Measurements from ENCODE around the gene PHRF1.

PHRF1 gene

DNA sequence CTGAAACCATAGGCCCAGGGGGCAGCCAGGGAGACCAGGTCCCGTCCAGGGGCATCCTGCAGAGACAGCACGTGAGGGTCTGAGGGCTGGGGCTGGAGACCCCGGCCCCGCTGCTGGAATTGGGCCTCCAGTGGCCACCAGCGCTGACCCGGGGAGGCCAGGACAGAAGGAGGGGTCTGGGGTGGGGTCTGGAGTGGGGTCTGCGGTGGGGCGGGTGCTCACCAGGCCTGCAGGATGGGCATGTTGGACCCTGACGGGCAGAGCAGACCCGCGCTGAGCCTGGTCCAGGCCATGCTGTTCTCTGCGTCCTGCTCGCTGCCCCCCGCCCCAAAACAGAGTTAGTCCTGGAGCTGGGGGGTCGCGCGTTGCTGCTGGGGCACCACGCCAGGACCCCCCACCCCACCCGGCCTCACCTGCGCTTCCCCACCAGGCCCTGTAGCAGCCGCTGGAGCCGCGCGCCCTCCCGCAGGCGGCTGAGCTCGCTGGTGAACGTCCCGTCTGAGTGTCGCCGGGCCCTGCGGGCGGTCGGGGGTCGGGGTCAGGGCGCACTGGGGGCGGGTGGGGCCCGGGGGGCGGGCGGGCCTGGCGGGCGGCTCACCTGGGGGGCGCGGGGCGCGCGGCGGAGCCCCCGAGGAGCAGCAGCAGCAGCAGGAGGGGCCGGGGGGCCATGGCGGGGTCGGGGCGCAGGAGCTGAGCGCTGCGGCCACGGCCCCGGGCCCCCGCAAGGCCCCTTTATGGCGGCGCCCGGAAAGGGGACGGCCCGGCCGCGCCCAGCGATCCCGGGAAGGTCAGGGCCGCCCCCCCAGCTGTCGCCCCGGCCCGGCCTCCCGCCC is 50.4 kb downstream of the PHRF1 start, which contains the start of gene SCT:
Gene SCT, minus strand, starts transcription at position 707 of the 833 bp plus-strand sequence. Its CDS starts 38 bp downstream, at position 669.
- DNase-seq (ENCODE audit: extremely low read depth, insufficient read length): no peak
- H3K27me3 ChIP-seq (replicated peaks; ENCODE audit: control insufficient read depth, insufficient read depth, low read length): no peaks in the 10 kb centered on the region
- TF ChIP-seq CTCF (IDR thresholded peaks at IDR 0.05; ENCODE audit: insufficient read depth, low read length, poor library complexity, severe bottlenecking): no peak
- H3K4me3 ChIP-seq (replicated peaks; ENCODE audit: low read depth, low read length): no peak within 1 kb of the TSS
- no peaks in the 10 kb centered on the region for H3K36me3 ChIP-seq (ENCODE audit: control insufficient read depth, insufficient read depth, low read length)

DNA sequence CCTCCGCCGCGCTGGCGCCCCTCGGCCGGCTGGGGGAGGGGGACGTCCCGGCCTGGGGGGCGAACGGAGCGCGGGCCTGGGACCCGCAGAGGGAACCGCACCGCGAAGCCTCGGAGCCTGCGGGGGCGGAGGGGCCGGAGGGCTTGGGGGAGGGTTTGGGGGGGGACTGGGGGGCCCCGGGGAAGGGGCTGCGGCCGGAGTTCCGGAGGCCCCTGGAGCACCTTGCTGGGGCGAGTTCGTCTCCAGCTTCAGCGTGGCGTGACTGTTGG is 51.0 kb downstream of the PHRF1 start:
- Histone ChIP-seq H3K27me3 (replicated peaks; ENCODE audit: control insufficient read depth, insufficient read depth, low read length) (no peaks in the 10 kb centered on the region), H3K4me3 (replicated peaks; ENCODE audit: low read depth, low read length) (no peak overlapping the region), H3K36me3 (ENCODE audit: control insufficient read depth, insufficient read depth, low read length) (no peaks in the 10 kb centered on the region)
- no peak for DNase-seq (ENCODE audit: extremely low read depth, insufficient read length)
- TF ChIP-seq CTCF (IDR thresholded peaks at IDR 0.05; ENCODE audit: insufficient read depth, low read length, poor library complexity, severe bottlenecking): no peak

DNA sequence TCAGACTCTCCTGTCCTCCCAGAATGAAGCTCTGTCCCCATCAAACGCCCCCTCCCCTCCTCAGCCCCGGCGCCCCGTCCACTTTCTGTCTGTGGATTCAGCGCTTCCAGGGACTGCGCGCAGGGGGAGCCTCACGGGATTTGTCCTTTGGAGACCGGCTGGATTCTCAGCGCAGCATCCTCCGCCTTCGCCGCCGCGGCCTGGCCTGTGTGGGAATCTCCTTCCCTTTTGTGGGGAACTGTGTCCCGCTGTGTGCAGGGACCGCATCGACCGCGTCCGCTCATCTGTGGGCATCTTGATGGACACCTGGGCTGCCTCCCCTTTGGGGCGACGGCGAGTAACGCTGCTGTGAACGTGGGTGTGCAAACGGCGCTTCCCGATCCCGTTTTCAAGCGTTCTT is 51.8 kb downstream of the PHRF1 start:
- Histone ChIP-seq H3K4me3 (replicated peaks; ENCODE audit: low read depth, low read length) (no peak overlapping the region; the same call in 1 of the 2 replicates), H3K27me3 (replicated peaks; ENCODE audit: control insufficient read depth, insufficient read depth, low read length) (no peaks in the 10 kb centered on the region), H3K36me3 (ENCODE audit: control insufficient read depth, insufficient read depth, low read length) (no peaks in the 10 kb centered on the region)
- TF ChIP-seq CTCF (IDR thresholded peaks at IDR 0.05; ENCODE audit: insufficient read depth, low read length, poor library complexity, severe bottlenecking): no peak
- DNase-seq (ENCODE audit: extremely low read depth, insufficient read length): no peak

- peak; percentile 41 for DNase-seq (ENCODE audit: extremely low read depth, insufficient read length)
- no peak for TF ChIP-seq CTCF (IDR thresholded peaks at IDR 0.05; ENCODE audit: insufficient read depth, low read length, poor library complexity, severe bottlenecking)
- H3K27me3 ChIP-seq (replicated peaks; ENCODE audit: control insufficient read depth, insufficient read depth, low read length): no peaks in the 10 kb centered on the region
- H3K4me3 ChIP-seq (replicated peaks; ENCODE audit: low read depth, low read length): no peak overlapping the region; the same call in 1 of the 2 replicates
- H3K36me3 ChIP-seq (ENCODE audit: control insufficient read depth, insufficient read depth, low read length): no peaks in the 10 kb centered on the region
Measured at GRCh38 chr11:629237-629583, 52.9 kb downstream of the PHRF1 start.

- H3K36me3 ChIP-seq (ENCODE audit: control insufficient read depth, insufficient read depth, low read length): no peaks in the 10 kb centered on the region
- TF ChIP-seq CTCF (IDR thresholded peaks at IDR 0.05; ENCODE audit: insufficient read depth, low read length, poor library complexity, severe bottlenecking): no peak
- H3K4me3 ChIP-seq (replicated peaks; ENCODE audit: low read depth, low read length): no peak overlapping the region
- no peak for DNase-seq (ENCODE audit: extremely low read depth, insufficient read length)
- no peaks in the 10 kb centered on the region for H3K27me3 ChIP-seq (replicated peaks; ENCODE audit: control insufficient read depth, insufficient read depth, low read length)
Measured at GRCh38 chr11:630871-631270, 54.6 kb downstream of the PHRF1 start.
